ENCODE results near the gene RAP1GAP.

- TF ChIP-seq POLR2A (IDR thresholded peaks at IDR 0.05): no peak
- TF ChIP-seq, protein P1, sequence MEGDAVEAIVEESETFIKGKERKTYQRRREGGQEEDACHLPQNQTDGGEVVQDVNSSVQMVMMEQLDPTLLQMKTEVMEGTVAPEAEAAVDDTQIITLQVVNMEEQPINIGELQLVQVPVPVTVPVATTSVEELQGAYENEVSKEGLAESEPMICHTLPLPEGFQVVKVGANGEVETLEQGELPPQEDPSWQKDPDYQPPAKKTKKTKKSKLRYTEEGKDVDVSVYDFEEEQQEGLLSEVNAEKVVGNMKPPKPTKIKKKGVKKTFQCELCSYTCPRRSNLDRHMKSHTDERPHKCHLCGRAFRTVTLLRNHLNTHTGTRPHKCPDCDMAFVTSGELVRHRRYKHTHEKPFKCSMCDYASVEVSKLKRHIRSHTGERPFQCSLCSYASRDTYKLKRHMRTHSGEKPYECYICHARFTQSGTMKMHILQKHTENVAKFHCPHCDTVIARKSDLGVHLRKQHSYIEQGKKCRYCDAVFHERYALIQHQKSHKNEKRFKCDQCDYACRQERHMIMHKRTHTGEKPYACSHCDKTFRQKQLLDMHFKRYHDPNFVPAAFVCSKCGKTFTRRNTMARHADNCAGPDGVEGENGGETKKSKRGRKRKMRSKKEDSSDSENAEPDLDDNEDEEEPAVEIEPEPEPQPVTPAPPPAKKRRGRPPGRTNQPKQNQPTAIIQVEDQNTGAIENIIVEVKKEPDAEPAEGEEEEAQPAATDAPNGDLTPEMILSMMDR (IDR thresholded peaks at IDR 0.05): no peak
Observed at GRCh38 chr1:21696931-21697330, 27.8 kb upstream of the RAP1GAP start.

All from transverse colon (tissue), 3 donors.